Measurements from ENCODE around the gene FBXL7. TPM values are rescaled to one million over a fixed set of nuclear protein-coding genes. Genes with fewer than 3 reads are reported as not detected.

The FBXL7 gene
- total and polyA plus RNA-seq, 2 of the 8 experiments (the other 6 are each of a cell fraction or from before 2014, with no cell fraction given), result 17.7 to 17.8 TPM

DNA sequence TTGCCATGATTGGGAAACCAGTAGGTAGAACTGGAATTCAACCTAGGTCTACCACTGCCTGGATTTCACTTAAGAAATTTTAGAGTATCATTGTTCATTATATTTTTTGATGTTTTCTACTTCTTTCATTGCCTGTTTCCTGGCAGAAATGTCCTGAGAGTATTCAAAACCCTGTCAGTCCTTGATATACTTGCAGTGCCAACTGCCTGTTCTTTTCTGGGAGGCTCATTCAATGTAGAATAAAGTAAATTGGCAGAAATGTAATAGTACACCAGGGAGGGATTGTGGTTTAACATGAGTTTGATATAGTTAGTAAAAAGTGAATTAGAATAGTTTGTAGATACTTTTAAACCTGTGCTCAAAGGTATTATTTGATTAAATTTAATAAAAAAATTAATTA lies 286.3 kb downstream of the FBXL7 start:
- Histone ChIP-seq H2AFZ (ENCODE audit: low read length) (no peak overlapping the region), H4K8ac (ENCODE audit: extremely low read depth, insufficient read depth, low read length) (no peak overlapping the region), H3K36me3 (ENCODE audit: control insufficient read depth in 2 of 4, insufficient read depth in 4 of 4, low read length in 3 of 4) (no peaks in the 10 kb centered on the region), H3K14ac (ENCODE audit: insufficient read length) (no peak overlapping the region), H3K79me1 (ENCODE audit: low read depth, low read length) (no peaks in the 10 kb centered on the region), H3K4me3 (ENCODE audit: extremely low read depth in 1 of 4, insufficient read depth in 2 of 4, low read depth in 3 of 4, low read length in 4 of 4) (no peak overlapping the region), H3K4me2 (ENCODE audit: insufficient read depth in 1 of 2, low read depth in 2 of 2, low read length in 2 of 2) (no peak overlapping the region), H2BK12ac (ENCODE audit: low read depth, low read length) (no peak overlapping the region), H3K23me2 (ENCODE audit: low read depth, low read length) (no peaks in the 10 kb centered on the region), H3K23ac (ENCODE audit: insufficient read length) (no peak overlapping the region), H2BK120ac (replicated peaks; ENCODE audit: low read depth, low read length) (no peak overlapping the region), H3K9ac (replicated peaks in 1 of 4; ENCODE audit: extremely low read depth in 1 of 4, low read depth in 3 of 4, low read length in 3 of 4) (no peak overlapping the region), H3K56ac (replicated peaks; ENCODE audit: insufficient read length, low read depth, low read length) (no peak overlapping the region), H2BK5ac (ENCODE audit: low read depth, low read length) (no peak overlapping the region), H4K5ac (ENCODE audit: insufficient read length, low read depth, low read length) (no peak overlapping the region), H2BK15ac (ENCODE audit: low read length) (no peak overlapping the region), H4K91ac (replicated peaks; ENCODE audit: insufficient read length, low read length) (no peak overlapping the region), H2BK20ac (ENCODE audit: low read length) (no peak overlapping the region), H3K18ac (ENCODE audit: extremely low read depth, low read length) (no peak overlapping the region), H3K4me1 (replicated peaks in 1 of 4; ENCODE audit: control insufficient read depth in 3 of 4, insufficient read depth in 4 of 4, low read length in 3 of 4) (no peaks in the 10 kb centered on the region), H4K20me1 (replicated peaks in 1 of 2; ENCODE audit: control insufficient read depth in 1 of 2, insufficient read depth in 2 of 2, low read length in 2 of 2) (no peaks in the 10 kb centered on the region), H2AK5ac (ENCODE audit: low read depth, low read length) (no peak overlapping the region), H3K9me3 (ENCODE audit: insufficient read depth in 2 of 2, low read depth in 1 of 2, low read length in 1 of 2) (no peaks in the 10 kb centered on the region; a peak in 1 of 4 replicates), H3K27ac (ENCODE audit: low read depth, low read length) (no peak overlapping the region), H3K4ac (replicated peaks; ENCODE audit: insufficient read length, low read depth, low read length) (no peak overlapping the region), H3K27me3 (replicated peaks in 1 of 4; ENCODE audit: control insufficient read depth in 3 of 4, extremely low read depth in 1 of 4, insufficient read depth in 3 of 4, low read length in 3 of 4) (no peaks in the 10 kb centered on the region), H3K79me2 (ENCODE audit: control insufficient read depth in 1 of 2, insufficient read depth in 2 of 2, low read length in 2 of 2) (no peaks in the 10 kb centered on the region; a peak in 1 of 4 replicates)
- DNase-seq (ENCODE audit: low read depth in 1 of 2, low spot score in 2 of 2), result no peak
- ChIA-PET POLR2A (ENCODE audit: partially characterized antibody) (no interaction called here), CTCF (ENCODE audit: partially characterized antibody) (no interaction called here)
- FAIRE-seq, result no peak
- TF ChIP-seq SUZ12 (IDR thresholded peaks at IDR 0.05; ENCODE audit: low read length) (no peak), CEBPB (IDR thresholded peaks at IDR 0.05; ENCODE audit: low read depth, low read length) (no peak), RXRA (IDR thresholded peaks at IDR 0.05; ENCODE audit: insufficient read depth, low read depth, low read length) (no peak), SP1 (IDR thresholded peaks at IDR 0.05; ENCODE audit: low read depth, low read length) (no peak), CHD1 (IDR thresholded peaks at IDR 0.05; ENCODE audit: low read depth, low read length) (no peak), SRF (IDR thresholded peaks at IDR 0.05; ENCODE audit: low read depth, low read length) (no peak), TAF7 (optimal IDR thresholded peaks at IDR 0.05; ENCODE audit: borderline replicate concordance, low read depth, low read length) (no peak), TCF12 (IDR thresholded peaks at IDR 0.05; ENCODE audit: low read depth, low read length) (no peak)
- TF ChIP-seq, protein P1, sequence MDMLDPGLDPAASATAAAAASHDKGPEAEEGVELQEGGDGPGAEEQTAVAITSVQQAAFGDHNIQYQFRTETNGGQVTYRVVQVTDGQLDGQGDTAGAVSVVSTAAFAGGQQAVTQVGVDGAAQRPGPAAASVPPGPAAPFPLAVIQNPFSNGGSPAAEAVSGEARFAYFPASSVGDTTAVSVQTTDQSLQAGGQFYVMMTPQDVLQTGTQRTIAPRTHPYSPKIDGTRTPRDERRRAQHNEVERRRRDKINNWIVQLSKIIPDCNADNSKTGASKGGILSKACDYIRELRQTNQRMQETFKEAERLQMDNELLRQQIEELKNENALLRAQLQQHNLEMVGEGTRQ (IDR thresholded peaks at IDR 0.05; ENCODE audit: low read length), result no peak

Measured in H1 (cell line).